Vagina (tissue), 2 donors: ENCODE data around the gene LIN37.

ENCODE experiments used
- CTCF ChIP-seq, 3 experiments: fragments of 450-650 bp in 2 of 3; fragments of 200-600 bp in 1 of 3; sonication (generic) in 1 of 3; IDR thresholded peaks; one replicate each; pipeline ENCODE4 v1.5.1; 2017 to 2019; ENCODE audit warnings: antibody characterized with exemption in 3 of 3, mild to moderate bottlenecking in 2 of 3, moderate library complexity in 2 of 3
- POLR2A ChIP-seq, 2 donors: fragments of 450-650 bp; IDR thresholded peaks; one replicate each; pipeline ENCODE4 v1.6.1; 2017; ENCODE audit warnings: antibody characterized with exemption in 2 of 2, mild to moderate bottlenecking in 2 of 2, moderate library complexity in 2 of 2

DNA sequence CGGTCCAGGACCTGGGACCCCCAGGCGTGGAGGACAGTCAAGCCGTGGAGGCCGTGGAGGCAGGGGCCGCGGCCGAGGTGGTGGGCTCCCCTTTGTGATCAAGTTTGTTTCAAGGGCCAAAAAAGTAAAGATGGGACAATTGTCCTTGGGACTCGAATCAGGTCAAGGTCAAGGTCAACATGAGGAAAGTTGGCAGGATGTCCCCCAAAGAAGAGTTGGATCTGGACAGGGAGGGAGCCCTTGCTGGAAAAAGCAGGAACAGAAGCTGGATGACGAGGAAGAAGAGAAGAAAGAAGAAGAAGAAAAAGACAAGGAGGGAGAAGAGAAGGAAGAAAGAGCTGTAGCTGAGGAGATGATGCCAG, 28.2 kb upstream of the LIN37 start:
- no peak for TF ChIP-seq CTCF (IDR thresholded peaks at IDR 0.05)
- TF ChIP-seq POLR2A (IDR thresholded peaks at IDR 0.05), result no peak
